Tibial nerve (tissue), 4 donors: ENCODE measurements around the gene MED8. TPM values are rescaled to one million over a fixed set of nuclear protein-coding genes. Genes with fewer than 3 reads are reported as not detected.
A peak's percentile ranks its signal among the peaks of the same experiment; 100 is the strongest.

Experiments used
- DNase-seq, 2 donors: peaks; one replicate each; pipeline ENCODE4 v3.0.0-alpha.2; 2019; ENCODE audit warnings: low spot score in 2 of 2
- H3K27ac ChIP-seq, 4 donors: fragments of 200-600 bp; sonication (generic) in 3 of 4; one replicate each; pipeline ENCODE4 v1.5.1; 2017 to 2019; ENCODE audit warnings: mild to moderate bottlenecking in 1 of 4
- H3K27me3 ChIP-seq, 2 donors: fragments of 200-600 bp; sonication (generic) in 1 of 2; one replicate each; pipeline versions ENCODE4 v1.5.1 to v1.6.0; 2017 to 2019
- H3K36me3 ChIP-seq, 3 donors: fragments of 200-600 bp; sonication (generic); one replicate each; pipeline ENCODE4 v1.5.1; 2018 to 2019
- H3K4me1 ChIP-seq, 4 donors: fragments of 200-600 bp; sonication (generic) in 3 of 4; one replicate each; pipeline ENCODE4 v1.5.1; 2017 to 2019
- H3K4me3 ChIP-seq, 4 donors: fragments of 200-600 bp; sonication (generic) in 3 of 4; one replicate each; pipeline ENCODE4 v1.5.1; 2017 to 2019; ENCODE audit warnings: mild to moderate bottlenecking in 1 of 4, moderate library complexity in 1 of 4
- H3K9me3 ChIP-seq, 4 donors: fragments of 200-600 bp; sonication (generic) in 3 of 4; one replicate each; pipeline ENCODE4 v1.5.1; 2017 to 2019
- CTCF ChIP-seq, 5 experiments: fragments of 200-600 bp in 3 of 5; fragments of 450-650 bp in 2 of 5; sonication (generic) in 3 of 5; IDR thresholded peaks; one replicate each; pipeline ENCODE4 v1.5.1; 2016 to 2019; ENCODE audit warnings: antibody characterized with exemption in 5 of 5, mild to moderate bottlenecking in 3 of 5, moderate library complexity in 2 of 5
- EP300 ChIP-seq, 2 donors: sonication (generic); formaldehyde crosslinking; IDR thresholded peaks; one replicate each; pipeline ENCODE4 v1.6.1; 2017; ENCODE audit warnings: antibody characterized with exemption in 2 of 2, mild to moderate bottlenecking in 1 of 2
- POLR2A ChIP-seq, 2 donors: fragments of 450-650 bp; IDR thresholded peaks; one replicate each; pipeline ENCODE4 v1.6.1; 2017; ENCODE audit warnings: antibody characterized with exemption in 2 of 2, mild to moderate bottlenecking in 2 of 2, moderate library complexity in 2 of 2
- WGBS, 2 donors: methylation state at CpG; one replicate each; pipeline ENCODE4 v1.1.5; 2018; 5-methylcytosine and 5-hydroxymethylcytosine counted together
- total RNA-seq, 4 donors: library from RNA; depleted of rRNA; stranded (reverse); fragments of >200 nt; gene quantifications; one replicate each; pipeline ENCODE4 v1.1.0, GENCODE V29; 2016

The MED8 gene
- total RNA-seq = 10 to 100 TPM; 22.8 to 35.1 (median 28.5) TPM

- H3K4me1 ChIP-seq = peaks cover 0 to 32% (median 26%) of the 10 kb centered on the region in 4 donors
- H3K4me3 ChIP-seq = peak within 1 kb of the TSS; percentile 50 to 94 (median 72)
- peaks cover 0 to 36% (median 19%) of the 10 kb centered on the region in 3 donors for H3K36me3 ChIP-seq
- 0% methylated on average over 39 to 58 of the region's 65 CpGs for WGBS, 2 donors
- H3K27ac ChIP-seq = peak within 1 kb of the TSS; percentile 54 to 93 (median 88)
- no peaks in the 10 kb centered on the region for H3K27me3 ChIP-seq
- peak; percentile 95 to 99 for DNase-seq
- H3K9me3 ChIP-seq = no peaks in the 10 kb centered on the region
- peak; percentile 65 to 91 for TF ChIP-seq EP300 (IDR thresholded peaks at IDR 0.05)
- TF ChIP-seq POLR2A (IDR thresholded peaks at IDR 0.05) = peak; percentile 66 to 68
- peak in 2 of 5 experiments; percentile 8 to 27 for TF ChIP-seq CTCF (IDR thresholded peaks at IDR 0.05)
Observed at GRCh38 chr1:43389326-43390313, at the start of gene MED8, which contains the start of gene SZT2. Gene MED8, minus strand, starts transcription at chr1:43389800. Its CDS starts 36 bp downstream, at chr1:43389764. Gene SZT2, plus strand, starts transcription at chr1:43389899. Its CDS starts 70 bp downstream, at chr1:43389969.

GRCh38 chr1:43438953-43439581 lies 49.5 kb upstream of the MED8 start:
- Histone ChIP-seq H3K27ac (no peak overlapping the region), H3K4me1 (peaks cover 0 to 17% (median 0%) of the 10 kb centered on the region in 4 donors), H3K27me3 (no peaks in the 10 kb centered on the region), H3K4me3 (no peak overlapping the region), H3K9me3 (no peaks in the 10 kb centered on the region), H3K36me3 (peaks cover 8 to 96% (median 11%) of the 10 kb centered on the region in 3 donors)
- WGBS, 2 donors = 89 to 93% methylated on average over 10 of the region's 10 CpGs
- DNase-seq = no peak
- TF ChIP-seq POLR2A (IDR thresholded peaks at IDR 0.05) (no peak), EP300 (IDR thresholded peaks at IDR 0.05) (no peak), CTCF (IDR thresholded peaks at IDR 0.05) (no peak)

DNA sequence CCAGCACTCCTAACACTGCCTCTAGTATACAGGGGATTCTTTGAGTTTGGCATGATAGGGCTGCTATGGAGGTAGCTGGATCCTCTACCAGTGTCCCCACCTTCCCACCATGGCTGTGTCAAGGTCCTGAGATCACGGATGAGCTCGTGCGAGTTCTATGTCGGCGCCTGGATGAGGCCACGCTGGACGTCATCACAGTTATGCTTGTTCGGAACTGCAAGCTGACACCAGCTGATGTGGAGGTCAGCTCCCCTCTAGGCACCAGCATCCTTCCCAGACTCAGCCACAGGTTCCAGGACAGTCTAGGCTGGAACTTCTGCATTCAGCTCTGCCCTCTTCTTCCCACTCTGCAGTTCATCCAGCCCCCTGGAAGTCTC lies 49.0 kb upstream of the MED8 start:
- Histone ChIP-seq H3K4me3 (no peak overlapping the region), H3K9me3 (no peaks in the 10 kb centered on the region), H3K27ac (no peak overlapping the region), H3K4me1 (peaks cover 0 to 17% (median 0%) of the 10 kb centered on the region in 4 donors), H3K36me3 (peaks cover 7 to 96% (median 8%) of the 10 kb centered on the region in 3 donors), H3K27me3 (no peaks in the 10 kb centered on the region)
- no peak for DNase-seq
- TF ChIP-seq CTCF (IDR thresholded peaks at IDR 0.05) (no peak), POLR2A (IDR thresholded peaks at IDR 0.05) (no peak), EP300 (IDR thresholded peaks at IDR 0.05) (no peak)
- WGBS, 2 donors = 94 to 95% methylated on average over 8 of the region's 8 CpGs

DNA sequence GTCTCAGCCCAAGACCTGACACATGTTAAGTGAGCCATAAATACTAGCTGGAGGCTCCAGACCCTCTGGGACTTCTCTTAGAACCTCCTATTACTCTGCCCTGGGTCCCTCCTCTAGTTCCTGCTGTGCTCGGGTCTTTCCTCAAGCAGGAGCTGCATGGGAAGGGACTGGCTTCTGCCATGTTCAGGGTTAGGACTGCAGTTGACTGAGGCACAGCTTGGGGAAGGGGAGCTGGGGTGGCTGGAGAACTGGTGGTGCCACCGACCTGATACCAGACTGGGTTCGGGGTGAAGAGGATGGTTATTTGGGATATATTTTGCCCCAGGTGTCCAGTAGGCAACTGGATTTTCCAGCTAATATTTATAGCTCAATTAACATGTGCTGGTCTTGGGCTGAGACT lies 48.4 kb upstream of the MED8 start:
- WGBS, 2 donors = 82 to 97% methylated on average over 3 of the region's 3 CpGs
- H3K36me3 ChIP-seq = peaks cover 1 to 96% (median 2%) of the 10 kb centered on the region in 3 donors
- H3K27ac ChIP-seq = no peak overlapping the region
- DNase-seq = no peak
- TF ChIP-seq POLR2A (IDR thresholded peaks at IDR 0.05) = no peak
- TF ChIP-seq CTCF (IDR thresholded peaks at IDR 0.05) = no peak
- TF ChIP-seq EP300 (IDR thresholded peaks at IDR 0.05) = no peak
- H3K27me3 ChIP-seq = no peaks in the 10 kb centered on the region
- H3K4me3 ChIP-seq = no peak overlapping the region
- peaks cover 0 to 17% (median 0%) of the 10 kb centered on the region in 4 donors for H3K4me1 ChIP-seq
- H3K9me3 ChIP-seq = no peaks in the 10 kb centered on the region
